Measurements from ENCODE around the gene ZMYND8.

GRCh38 chr20:47204008-47204849 lies 152.3 kb downstream of the ZMYND8 start:
- TF ChIP-seq CTCF (IDR thresholded peaks at IDR 0.05): no peak
- no peak for TF ChIP-seq ZFX (IDR thresholded peaks at IDR 0.05; ENCODE audit: borderline replicate concordance)
